Nephron (organoid): ENCODE measurements around the gene PRTG.
A peak's percentile ranks its signal among the peaks of the same experiment; 100 is the strongest.
"Not testable (repeated sequence)": the region's sequence is repeated elsewhere in the genome, so short reads cannot be mapped to it uniquely, and the experiment has no call there.

Experiments used
- H3K27ac Mint-ChIP-seq, 3 experiments: 2 replicates each; pipeline ENCODE4 v1.8.0; 2020; ENCODE audit warnings: mixed read lengths in 3 of 3, mild to moderate bottlenecking in 2 of 3, moderate library complexity in 1 of 3
- H3K27me3 Mint-ChIP-seq: 2 replicates; pipeline ENCODE4 v1.8.0; 2021; ENCODE audit warnings: low read depth, mild to moderate bottlenecking, moderate library complexity, mixed read lengths
- H3K36me3 Mint-ChIP-seq: 2 replicates; pipeline ENCODE4 v1.8.0; 2020; ENCODE audit warnings: low read depth, mixed read lengths
- H3K4me1 Mint-ChIP-seq: 2 replicates; pipeline ENCODE4 v1.8.0; 2020; ENCODE audit warnings: mixed read lengths
- H3K4me3 Mint-ChIP-seq, 3 experiments: 2 replicates each; pipeline ENCODE4 v1.8.0; 2020; ENCODE audit warnings: mild to moderate bottlenecking in 3 of 3, mixed read lengths in 3 of 3, moderate library complexity in 2 of 3
- H3K9me3 Mint-ChIP-seq: 2 replicates; pipeline ENCODE4 v1.8.0; 2020; ENCODE audit warnings: mixed read lengths
- CTCF ChIP-seq, 3 experiments: fragments of 200-600 bp; sonication (generic); IDR thresholded peaks; one replicate each; pipeline ENCODE4 v1.5.0; 2021; ENCODE audit warnings: antibody characterized with exemption in 3 of 3; ENCODE audit not compliant: unreplicated experiment in 3 of 3

The PRTG gene

GRCh38 chr15:55615445-55615844 lies 127.5 kb downstream of the PRTG start:
- peaks cover 3% of the 10 kb centered on the region for H3K9me3 Mint-ChIP-seq
- no peaks in the 10 kb centered on the region for H3K4me1 Mint-ChIP-seq
- no peak overlapping the region for H3K27ac Mint-ChIP-seq
- H3K27me3 Mint-ChIP-seq = no peaks in the 10 kb centered on the region
- H3K4me3 Mint-ChIP-seq = no peak overlapping the region
- TF ChIP-seq CTCF (IDR thresholded peaks at IDR 0.05; ENCODE audit: unreplicated experiment in 3 of 3) = no peak
- H3K36me3 Mint-ChIP-seq = peaks cover 62% of the 10 kb centered on the region

- Mint-ChIP-seq H3K4me3 (no peak overlapping the region), H3K27me3 (no peaks in the 10 kb centered on the region), H3K9me3 (peaks cover 7% of the 10 kb centered on the region), H3K27ac (no peak overlapping the region), H3K36me3 (peaks cover 62% of the 10 kb centered on the region), H3K4me1 (no peaks in the 10 kb centered on the region)
- no peak for TF ChIP-seq CTCF (IDR thresholded peaks at IDR 0.05; ENCODE audit: unreplicated experiment in 3 of 3)
Measured at GRCh38 chr15:55613727-55614126, 129.2 kb downstream of the PRTG start.

GRCh38 chr15:55606214-55606613 lies 136.7 kb downstream of the PRTG start:
- TF ChIP-seq CTCF (IDR thresholded peaks at IDR 0.05; ENCODE audit: unreplicated experiment in 3 of 3) = no peak
- Mint-ChIP-seq H3K9me3 (peaks cover 29% of the 10 kb centered on the region), H3K27ac (no peak overlapping the region), H3K27me3 (no peaks in the 10 kb centered on the region), H3K4me1 (no peaks in the 10 kb centered on the region), H3K36me3 (peaks cover 34% of the 10 kb centered on the region), H3K4me3 (no peak overlapping the region)

- Mint-ChIP-seq H3K4me3 (no peak overlapping the region), H3K4me1 (no peaks in the 10 kb centered on the region)
Measured at GRCh38 chr15:55601374-55601773, 141.6 kb downstream of the PRTG start.

GRCh38 chr15:55599439-55599838 lies 143.5 kb downstream of the PRTG start:
- no peak for TF ChIP-seq CTCF (IDR thresholded peaks at IDR 0.05; ENCODE audit: unreplicated experiment in 3 of 3)
- no peak overlapping the region for H3K4me3 Mint-ChIP-seq
- H3K27me3 Mint-ChIP-seq = no peaks in the 10 kb centered on the region
- H3K36me3 Mint-ChIP-seq = no peaks in the 10 kb centered on the region
- H3K4me1 Mint-ChIP-seq = no peaks in the 10 kb centered on the region
- no peak overlapping the region for H3K27ac Mint-ChIP-seq
- no peaks in the 10 kb centered on the region for H3K9me3 Mint-ChIP-seq

More at GRCh38 chr15:55601374-55601773, 141.6 kb downstream of the PRTG start:
- Mint-ChIP-seq H3K27me3 (no peaks in the 10 kb centered on the region), H3K36me3 (peaks cover 4% of the 10 kb centered on the region), H3K9me3 (peaks cover 8% of the 10 kb centered on the region), H3K27ac (no peak overlapping the region)
- TF ChIP-seq CTCF (IDR thresholded peaks at IDR 0.05; ENCODE audit: unreplicated experiment in 3 of 3) = no peak

- H3K4me1 Mint-ChIP-seq, H3K9me3 Mint-ChIP-seq, H3K27ac Mint-ChIP-seq, H3K36me3 Mint-ChIP-seq, H3K27me3 Mint-ChIP-seq: not testable (repeated sequence)
- peak overlapping the region in 2 of 3 experiments; percentile 10 to 18 for H3K4me3 Mint-ChIP-seq
Measured at GRCh38 chr15:55593019-55593418, 149.9 kb downstream of the PRTG start.
